ENCODE data around the gene EXT2. TPM values are rescaled to one million over a fixed set of nuclear protein-coding genes. Genes with fewer than 3 reads are reported as not detected.

The EXT2 gene
- total RNA-seq, 2 donors from 2014 or later = 47.7 to 60.3 TPM

DNA sequence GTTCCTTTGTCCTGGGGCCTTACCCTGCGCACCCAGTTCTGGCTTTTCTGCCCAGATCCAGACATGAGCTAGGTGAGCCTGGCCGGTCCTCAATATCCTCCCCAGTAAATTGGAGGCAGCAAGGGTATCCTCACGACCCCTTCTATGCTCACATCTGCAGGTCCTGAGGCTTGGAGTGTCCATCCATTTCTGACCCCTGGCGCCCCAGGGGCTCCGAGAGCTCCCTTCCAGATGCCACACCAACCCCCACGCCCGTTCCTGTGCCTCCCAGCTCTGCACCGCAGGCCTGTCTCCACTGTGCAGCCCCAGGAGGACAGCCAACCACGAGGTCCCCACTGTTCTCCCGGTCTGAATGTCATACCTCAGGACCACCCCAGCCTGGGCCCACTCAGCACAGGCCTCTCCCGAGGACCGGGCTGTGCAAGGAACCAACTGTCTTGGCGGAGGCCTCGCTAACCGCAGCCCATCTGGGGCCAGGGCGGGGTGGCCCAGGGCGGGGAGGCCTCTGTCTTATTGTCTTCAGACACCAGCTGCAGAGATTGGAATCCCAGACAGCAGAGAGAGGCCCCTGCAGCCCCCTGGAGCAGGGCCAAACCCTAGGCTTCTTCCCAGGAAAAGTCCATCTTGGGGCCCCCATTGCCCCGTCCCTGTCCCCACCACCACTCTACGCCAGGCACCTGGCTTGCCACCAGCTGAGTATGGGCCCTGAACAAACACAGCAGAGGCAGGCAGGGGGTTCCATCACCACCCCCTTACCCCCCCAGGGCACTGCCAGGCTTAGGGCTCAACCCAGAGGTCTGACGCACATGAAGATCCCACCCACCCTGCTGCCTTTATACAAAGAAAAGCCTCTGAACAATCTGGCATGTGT lies 175.2 kb downstream of the EXT2 start:
- H3K27ac Mint-ChIP-seq = no peak overlapping the region
- no peaks in the 10 kb centered on the region for H3K9me3 Mint-ChIP-seq
- H3K9ac ChIP-seq (ENCODE audit: extremely low read depth, low read length, poor library complexity, severe bottlenecking) = no peak overlapping the region

DNA sequence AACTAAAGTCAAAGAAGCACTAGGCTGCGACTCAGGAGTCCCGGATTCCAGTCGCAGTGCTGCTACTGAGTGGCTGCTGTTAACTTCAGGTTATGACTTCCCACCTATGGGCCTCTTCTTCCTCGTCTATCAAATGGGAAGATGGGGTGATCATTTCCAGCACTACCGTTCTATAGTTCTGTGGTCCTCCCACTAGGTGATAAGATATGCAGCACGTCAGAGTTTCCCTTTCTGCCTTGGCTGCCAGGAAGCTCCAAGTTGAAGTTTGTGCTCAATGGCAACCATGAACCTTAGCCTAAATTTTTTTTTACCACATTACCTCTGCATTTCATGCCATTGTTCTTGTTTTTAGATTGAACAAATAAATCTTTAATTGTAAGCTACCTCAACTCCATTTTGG lies 175.8 kb downstream of the EXT2 start:
- Mint-ChIP-seq H3K36me3 (ENCODE audit: low read depth) (no peaks in the 10 kb centered on the region), H3K27me3 (ENCODE audit: insufficient read depth) (no peaks in the 10 kb centered on the region), H3K4me3 (no peak overlapping the region), H3K27ac (no peak overlapping the region), H3K9me3 (no peaks in the 10 kb centered on the region), H3K4me1 (peaks cover 1% of the 10 kb centered on the region)
- Histone ChIP-seq H3K4me3 (ENCODE audit: low read length) (no peak overlapping the region), H3K4me1 (ENCODE audit: control insufficient read depth, insufficient read depth, low read length) (no peaks in the 10 kb centered on the region), H3K9me3 (ENCODE audit: control insufficient read depth, low read length) (no peaks in the 10 kb centered on the region), H3K27me3 (ENCODE audit: control insufficient read depth, insufficient read depth, low read length, poor library complexity, severe bottlenecking) (no peaks in the 10 kb centered on the region), H3K9ac (ENCODE audit: extremely low read depth, low read length, poor library complexity, severe bottlenecking) (no peak overlapping the region), H3K27ac (ENCODE audit: low read depth, low read length) (no peak overlapping the region), H3K36me3 (ENCODE audit: control insufficient read depth, insufficient read depth, low read length) (no peaks in the 10 kb centered on the region)
- 95 to 100% methylated on average over 6 of the region's 6 CpGs for WGBS, 2 experiments (ENCODE audit: insufficient coverage in 1 of 2, insufficient read length in 1 of 2)
- TF ChIP-seq, protein P1, sequence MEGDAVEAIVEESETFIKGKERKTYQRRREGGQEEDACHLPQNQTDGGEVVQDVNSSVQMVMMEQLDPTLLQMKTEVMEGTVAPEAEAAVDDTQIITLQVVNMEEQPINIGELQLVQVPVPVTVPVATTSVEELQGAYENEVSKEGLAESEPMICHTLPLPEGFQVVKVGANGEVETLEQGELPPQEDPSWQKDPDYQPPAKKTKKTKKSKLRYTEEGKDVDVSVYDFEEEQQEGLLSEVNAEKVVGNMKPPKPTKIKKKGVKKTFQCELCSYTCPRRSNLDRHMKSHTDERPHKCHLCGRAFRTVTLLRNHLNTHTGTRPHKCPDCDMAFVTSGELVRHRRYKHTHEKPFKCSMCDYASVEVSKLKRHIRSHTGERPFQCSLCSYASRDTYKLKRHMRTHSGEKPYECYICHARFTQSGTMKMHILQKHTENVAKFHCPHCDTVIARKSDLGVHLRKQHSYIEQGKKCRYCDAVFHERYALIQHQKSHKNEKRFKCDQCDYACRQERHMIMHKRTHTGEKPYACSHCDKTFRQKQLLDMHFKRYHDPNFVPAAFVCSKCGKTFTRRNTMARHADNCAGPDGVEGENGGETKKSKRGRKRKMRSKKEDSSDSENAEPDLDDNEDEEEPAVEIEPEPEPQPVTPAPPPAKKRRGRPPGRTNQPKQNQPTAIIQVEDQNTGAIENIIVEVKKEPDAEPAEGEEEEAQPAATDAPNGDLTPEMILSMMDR (conservative IDR thresholded peaks at IDR 0.05) = no peak
- DNase-seq = no peak

More for the DNA sequence above, 175.2 kb downstream of the EXT2 start:
- WGBS, 2 experiments (ENCODE audit: insufficient coverage in 1 of 2, insufficient read length in 1 of 2) = 88 to 94% methylated on average over 10 to 20 of the region's 20 CpGs
- Histone ChIP-seq H3K27ac (ENCODE audit: low read depth, low read length) (no peak overlapping the region), H3K27me3 (ENCODE audit: control insufficient read depth, insufficient read depth, low read length, poor library complexity, severe bottlenecking) (no peaks in the 10 kb centered on the region), H3K4me1 (ENCODE audit: control insufficient read depth, insufficient read depth, low read length) (no peaks in the 10 kb centered on the region), H3K4me3 (ENCODE audit: low read length) (no peak overlapping the region), H3K9me3 (ENCODE audit: control insufficient read depth, low read length) (no peaks in the 10 kb centered on the region), H3K36me3 (ENCODE audit: control insufficient read depth, insufficient read depth, low read length) (no peaks in the 10 kb centered on the region)
- H3K4me1 Mint-ChIP-seq = no peaks in the 10 kb centered on the region
- H3K36me3 Mint-ChIP-seq (ENCODE audit: low read depth) = no peaks in the 10 kb centered on the region
- no peak overlapping the region for H3K4me3 Mint-ChIP-seq
- H3K27me3 Mint-ChIP-seq (ENCODE audit: insufficient read depth) = no peaks in the 10 kb centered on the region
- no peak for DNase-seq
- TF ChIP-seq, protein P1 (conservative IDR thresholded peaks at IDR 0.05) = no peak

DNA sequence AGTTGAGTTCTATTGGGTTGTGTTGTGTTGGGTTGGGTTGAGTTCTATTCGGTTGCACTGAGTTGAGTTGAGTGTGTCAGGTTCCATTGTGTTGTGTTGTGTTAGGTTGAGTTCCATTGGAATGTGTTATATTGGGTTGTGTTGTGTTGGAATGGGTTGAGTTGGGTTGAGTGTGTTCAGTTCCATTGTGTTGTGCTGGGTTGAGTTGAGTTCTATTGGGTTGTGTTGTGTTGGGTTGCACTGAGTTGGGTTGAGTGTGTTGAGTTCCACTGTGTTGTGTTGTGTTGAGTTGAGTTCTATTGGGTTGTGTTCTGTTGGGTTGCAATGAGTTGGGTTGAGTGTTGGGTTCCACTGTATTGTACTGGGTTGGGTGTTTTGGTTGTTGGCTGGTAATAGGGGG lies 178.9 kb downstream of the EXT2 start:
- H3K36me3 Mint-ChIP-seq (ENCODE audit: low read depth) = no peaks in the 10 kb centered on the region
- peaks cover 2% of the 10 kb centered on the region for H3K4me1 Mint-ChIP-seq
- no peaks in the 10 kb centered on the region for H3K36me3 ChIP-seq (ENCODE audit: control insufficient read depth, insufficient read depth, low read length)
- H3K9me3 Mint-ChIP-seq = no peaks in the 10 kb centered on the region
- no peak overlapping the region for H3K27ac ChIP-seq (ENCODE audit: low read depth, low read length)
- H3K27me3 ChIP-seq (ENCODE audit: control insufficient read depth, insufficient read depth, low read length, poor library complexity, severe bottlenecking) = no peaks in the 10 kb centered on the region
- no peaks in the 10 kb centered on the region for H3K27me3 Mint-ChIP-seq (ENCODE audit: insufficient read depth)
- no peak overlapping the region for H3K4me3 ChIP-seq (ENCODE audit: low read length)
- no peak overlapping the region for H3K9ac ChIP-seq (ENCODE audit: extremely low read depth, low read length, poor library complexity, severe bottlenecking)
- no peak overlapping the region for H3K4me3 Mint-ChIP-seq
- DNase-seq = no peak
- 92% methylated on average over 1 of the region's 1 CpG; no CpG with 5 or more reads in 1 of the 2 experiments for WGBS, 2 experiments (ENCODE audit: insufficient coverage in 1 of 2, insufficient read length in 1 of 2)
- TF ChIP-seq, protein P1 (conservative IDR thresholded peaks at IDR 0.05) = no peak
- no peaks in the 10 kb centered on the region for H3K9me3 ChIP-seq (ENCODE audit: control insufficient read depth, low read length)
- no peaks in the 10 kb centered on the region for H3K4me1 ChIP-seq (ENCODE audit: control insufficient read depth, insufficient read depth, low read length)
- H3K27ac Mint-ChIP-seq = no peak overlapping the region

All from endodermal cell (in vitro differentiated cells).